ES-I3 (cell line): Measurements from ENCODE around the gene RAB11FIP5.

Experiments used
- H3K36me3 ChIP-seq: 2 replicates; pipeline ENCODE4 v1.6.1; 2013; ENCODE audit warnings: mild to moderate bottlenecking, low read length, control low read depth, moderate library complexity; ENCODE audit not compliant: insufficient read depth
- H3K4me1 ChIP-seq: 2 replicates; pipeline ENCODE4 v1.6.1; 2013; ENCODE audit warnings: mild to moderate bottlenecking, control low read depth, low read length; ENCODE audit not compliant: insufficient read depth
- H3K9ac ChIP-seq: 2 replicates; pipeline ENCODE4 v1.6.1; 2013; ENCODE audit warnings: low read depth, mild to moderate bottlenecking, low read length, moderate library complexity
- H3K9me3 ChIP-seq: 2 replicates; pipeline ENCODE4 v1.6.1; 2013; ENCODE audit warnings: mild to moderate bottlenecking, low read length, moderate library complexity; ENCODE audit not compliant: control insufficient read depth, insufficient read depth

Gene RAB11FIP5

GRCh38 chr2:73117441-73117840, 4.7 kb upstream of the RAB11FIP5 start:
- no peaks in the 10 kb centered on the region for H3K4me1 ChIP-seq
- H3K9me3 ChIP-seq, result no peaks in the 10 kb centered on the region
- no peak overlapping the region for H3K9ac ChIP-seq
- no peaks in the 10 kb centered on the region for H3K36me3 ChIP-seq

- Histone ChIP-seq H3K9me3 (no peaks in the 10 kb centered on the region), H3K9ac (no peak overlapping the region), H3K36me3 (no peaks in the 10 kb centered on the region), H3K4me1 (no peaks in the 10 kb centered on the region)
Observed at GRCh38 chr2:73116182-73116960, 3.6 kb upstream of the RAB11FIP5 start.

DNA sequence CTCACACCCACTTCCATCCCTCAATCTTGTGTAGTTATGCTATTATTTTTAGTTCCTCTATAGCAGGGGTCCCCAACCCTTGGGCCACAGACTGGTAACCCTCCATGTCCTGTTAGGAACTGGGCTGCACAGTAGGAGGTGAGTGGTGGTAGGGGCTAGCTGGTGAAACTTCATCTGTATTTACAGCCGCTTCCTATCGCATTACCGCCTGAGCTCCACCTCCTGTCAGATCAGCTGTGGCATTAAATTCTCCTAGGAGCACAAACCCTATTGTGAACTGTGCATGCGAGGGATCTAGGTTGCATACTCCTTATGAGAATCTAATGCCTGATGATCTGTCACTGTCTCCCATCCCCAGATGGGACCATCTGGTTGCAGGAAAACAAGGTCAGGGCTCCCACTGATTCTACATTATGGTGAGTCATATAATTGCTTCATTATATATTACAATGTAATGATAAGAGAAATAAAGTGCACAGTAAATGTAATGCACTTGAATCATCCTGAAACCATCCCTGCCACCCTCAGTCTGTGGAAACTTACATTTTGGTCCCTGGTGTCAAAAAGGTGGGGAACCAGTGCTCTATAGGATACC, 1.6 kb upstream of the RAB11FIP5 start:
- H3K36me3 ChIP-seq, result no peaks in the 10 kb centered on the region
- no peaks in the 10 kb centered on the region for H3K9me3 ChIP-seq
- no peak overlapping the region for H3K9ac ChIP-seq
- H3K4me1 ChIP-seq, result peaks cover 14% of the 10 kb centered on the region

- Histone ChIP-seq H3K36me3 (no peaks in the 10 kb centered on the region), H3K9me3 (no peaks in the 10 kb centered on the region), H3K9ac (peak overlapping the region; percentile 88), H3K4me1 (peaks cover 14% of the 10 kb centered on the region)
Observed at GRCh38 chr2:73112026-73112912, 479 bp downstream of the RAB11FIP5 start.

DNA sequence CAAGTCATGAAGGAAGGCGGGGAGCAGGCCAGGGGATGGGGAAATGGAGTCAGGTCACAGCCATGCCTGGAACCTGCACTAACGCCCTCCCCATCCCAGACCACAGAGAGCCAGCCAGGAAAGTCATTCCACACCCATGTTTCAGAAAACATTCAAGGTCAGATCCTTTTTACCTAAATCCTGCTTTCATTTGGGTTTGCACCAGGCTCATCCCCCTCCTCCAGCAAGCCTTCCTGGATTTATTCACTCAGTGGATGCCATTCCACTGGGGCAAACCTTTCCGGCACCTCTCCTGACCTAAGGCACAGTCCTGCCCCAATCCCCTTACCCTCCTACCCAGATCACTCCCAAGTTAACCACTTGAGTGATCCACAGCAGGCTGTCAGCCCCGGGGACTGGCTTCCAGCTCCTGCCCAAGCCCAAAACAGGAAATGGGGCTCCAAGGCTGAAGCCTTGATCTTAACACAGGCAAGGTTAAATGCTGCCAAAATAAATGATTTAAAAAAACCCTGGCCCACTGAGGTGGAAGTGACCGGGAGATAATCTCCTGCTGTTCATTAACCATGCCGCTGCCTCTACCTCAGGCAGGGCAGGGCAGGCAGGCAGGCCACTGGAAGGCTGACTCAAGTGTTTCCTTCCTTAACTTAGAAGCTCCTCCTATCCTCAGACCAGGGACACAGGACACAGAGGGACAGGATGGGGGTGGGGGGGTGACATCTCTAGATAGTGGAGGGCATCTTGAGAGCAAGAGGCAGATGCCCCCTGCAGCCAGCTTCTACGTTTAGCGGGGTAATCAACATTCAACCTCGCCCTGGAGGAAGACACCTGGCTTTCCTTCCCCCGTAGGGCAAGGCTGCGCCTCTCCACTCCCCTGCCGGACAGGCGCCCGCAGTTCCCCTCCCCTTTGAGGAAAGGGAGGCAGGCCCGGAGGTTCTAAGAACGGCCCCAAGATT, 1.4 kb downstream of the RAB11FIP5 start:
- Histone ChIP-seq H3K36me3 (no peaks in the 10 kb centered on the region), H3K9me3 (no peaks in the 10 kb centered on the region), H3K4me1 (peaks cover 14% of the 10 kb centered on the region), H3K9ac (peak overlapping the region; percentile 88)

GRCh38 chr2:73110168-73111072, 2.3 kb downstream of the RAB11FIP5 start:
- Histone ChIP-seq H3K36me3 (no peaks in the 10 kb centered on the region), H3K9me3 (no peaks in the 10 kb centered on the region), H3K9ac (peak overlapping the region; percentile 88; the same call in 1 of the 2 replicates), H3K4me1 (peaks cover 14% of the 10 kb centered on the region)

DNA sequence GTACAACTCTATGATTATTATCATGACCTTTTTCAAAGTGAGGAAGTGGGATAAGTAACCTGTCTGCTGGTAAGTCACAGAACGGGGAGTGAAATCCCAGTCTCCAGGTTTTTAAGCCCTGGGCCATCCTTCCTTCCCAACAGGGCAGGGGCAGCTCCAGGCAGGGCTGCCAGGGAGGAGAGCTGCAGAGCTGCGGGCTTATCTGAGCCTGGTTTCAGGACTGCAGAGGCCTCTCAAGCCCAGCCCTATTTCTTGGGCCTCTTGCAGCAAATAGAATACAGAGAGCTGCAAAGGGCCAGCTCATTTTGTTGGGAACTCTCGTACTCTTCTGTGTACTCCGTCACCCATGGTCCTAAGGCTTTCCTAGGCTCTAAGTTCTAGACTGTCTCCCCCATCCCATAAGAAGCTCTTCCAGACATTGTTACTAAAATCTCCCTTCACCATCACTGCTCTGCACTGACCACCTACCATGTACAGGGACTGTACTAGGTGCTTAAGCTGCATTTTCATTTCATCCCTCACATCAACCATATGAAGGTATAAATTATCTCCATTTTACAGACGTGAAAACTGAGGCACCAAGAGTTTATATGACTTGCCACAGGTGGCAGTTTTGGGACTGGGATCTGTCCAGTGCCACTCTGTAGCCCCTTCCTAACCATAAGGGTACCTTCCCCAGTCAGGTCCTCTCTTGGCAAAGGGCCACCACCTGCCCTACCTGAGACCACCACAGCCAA, 3.1 kb downstream of the RAB11FIP5 start:
- Histone ChIP-seq H3K4me1 (peaks cover 14% of the 10 kb centered on the region), H3K9ac (no peak overlapping the region), H3K36me3 (no peaks in the 10 kb centered on the region), H3K9me3 (no peaks in the 10 kb centered on the region)

DNA sequence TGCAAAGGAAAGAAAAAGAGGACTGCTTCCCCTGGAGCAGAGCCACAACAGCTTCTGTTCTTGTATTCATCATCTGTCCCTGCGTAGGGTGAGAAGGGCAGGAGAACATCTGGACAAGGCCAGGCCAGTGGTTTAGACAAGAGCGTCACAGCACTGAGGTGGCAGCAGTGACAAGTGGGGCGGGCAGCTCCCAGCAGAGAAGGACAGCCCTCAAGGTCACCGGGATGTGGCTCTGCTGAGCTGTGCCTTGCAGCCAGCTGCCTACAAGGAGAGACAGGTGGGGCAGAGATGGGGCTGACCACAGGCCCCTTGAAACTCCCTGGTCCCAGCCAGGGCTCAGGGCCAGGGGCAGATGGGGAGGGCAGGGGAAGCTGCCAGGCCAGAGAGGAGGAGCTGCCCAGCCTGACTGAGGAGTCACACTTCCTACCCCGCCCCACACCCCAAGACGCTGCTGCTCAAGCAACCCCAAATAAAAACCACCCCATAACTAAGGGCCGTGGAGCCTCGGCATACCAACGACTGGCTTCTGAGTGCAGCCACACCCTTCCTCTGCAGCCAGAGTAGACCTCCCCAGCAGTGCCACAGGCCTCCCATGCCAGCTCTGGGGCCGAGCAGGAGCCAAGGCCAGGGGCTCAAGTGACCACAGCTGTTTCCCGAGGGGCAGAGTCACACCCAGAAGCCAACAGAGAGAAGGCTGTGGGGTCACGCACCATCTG, 5.4 kb downstream of the RAB11FIP5 start:
- Histone ChIP-seq H3K9ac (no peak overlapping the region), H3K36me3 (no peaks in the 10 kb centered on the region), H3K9me3 (no peaks in the 10 kb centered on the region), H3K4me1 (peaks cover 25% of the 10 kb centered on the region)

GRCh38 chr2:73106791-73107190, 6.0 kb downstream of the RAB11FIP5 start:
- Histone ChIP-seq H3K9ac (no peak overlapping the region), H3K9me3 (no peaks in the 10 kb centered on the region), H3K4me1 (peaks cover 31% of the 10 kb centered on the region), H3K36me3 (no peaks in the 10 kb centered on the region)

DNA sequence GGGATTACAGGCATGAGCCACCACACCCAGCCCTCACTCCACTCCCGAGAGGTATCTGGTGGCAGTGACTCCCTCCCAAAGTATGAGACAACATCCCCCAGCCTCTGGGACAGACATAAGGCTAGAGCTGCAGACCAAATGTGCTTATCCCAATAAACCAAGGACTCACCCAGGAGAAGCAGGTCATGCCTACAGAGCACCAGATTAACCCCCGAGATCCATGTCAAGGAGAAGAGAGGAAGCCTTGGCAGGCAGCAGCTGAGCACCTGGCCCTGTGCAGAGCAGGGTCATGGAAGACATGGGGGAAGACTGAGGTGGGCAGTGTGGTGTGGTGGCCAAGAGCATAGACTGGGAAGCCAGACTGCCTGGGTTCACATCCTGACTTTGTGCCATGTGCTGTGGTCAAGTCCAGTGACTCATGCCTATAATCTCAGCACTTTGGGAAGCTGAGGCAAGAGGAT, 7.2 kb downstream of the RAB11FIP5 start:
- H3K36me3 ChIP-seq, result no peaks in the 10 kb centered on the region
- H3K4me1 ChIP-seq, result peaks cover 30% of the 10 kb centered on the region

DNA sequence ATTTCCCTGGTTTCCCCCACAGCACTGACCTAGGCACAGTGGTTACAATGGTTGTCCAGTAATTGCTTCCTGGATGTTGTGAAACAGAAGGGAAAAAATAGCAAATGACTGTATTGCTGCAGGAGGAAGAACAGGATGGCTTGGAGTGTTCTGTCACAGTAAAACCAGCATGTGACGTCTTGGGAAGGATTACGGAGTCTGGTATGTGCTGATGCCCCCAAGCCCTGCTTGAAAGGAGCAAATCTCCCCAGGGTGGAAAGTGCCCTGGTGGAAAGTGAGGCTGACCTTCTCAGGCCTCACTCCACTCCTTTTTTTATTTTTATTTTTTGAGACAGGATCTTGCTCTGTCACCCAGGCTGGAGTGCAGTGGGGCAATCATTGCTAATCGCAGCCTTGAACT, 7.8 kb downstream of the RAB11FIP5 start:
- Histone ChIP-seq H3K36me3 (no peaks in the 10 kb centered on the region), H3K4me1 (peaks cover 24% of the 10 kb centered on the region), H3K9ac (no peak overlapping the region), H3K9me3 (no peaks in the 10 kb centered on the region)

More for the DNA sequence above, 7.2 kb downstream of the RAB11FIP5 start:
- no peaks in the 10 kb centered on the region for H3K9me3 ChIP-seq
- no peak overlapping the region for H3K9ac ChIP-seq

GRCh38 chr2:73103018-73103542, 9.7 kb downstream of the RAB11FIP5 start:
- H3K9ac ChIP-seq, result no peak overlapping the region
- peaks cover 22% of the 10 kb centered on the region for H3K4me1 ChIP-seq
- no peaks in the 10 kb centered on the region for H3K36me3 ChIP-seq
- H3K9me3 ChIP-seq, result no peaks in the 10 kb centered on the region
